IMR-90 (cell line): Measurements from ENCODE around the gene SPNS2. TPM values are rescaled to one million over a fixed set of nuclear protein-coding genes. Genes with fewer than 3 reads are reported as not detected.

ENCODE experiments used
- ATAC-seq: fragments of 200-7000 bp; cut with Tn5 transposase; 2 replicates; pipeline ENCODE4 v1.9.1; 2020; ENCODE audit warnings: low read depth, mild to moderate bottlenecking, moderate library complexity
- BruUV-seq: library from RNA; stranded (reverse); fragments of 400-500 nt; replicated peaks from 2 replicates; lab custom pipeline; 2021; lab: Mats Ljungman, UMichigan
- CTCF ChIA-PET: fragments of 300-600 bp; formaldehyde crosslinking; extraction: SDS; loops from one replicate; lab custom pipeline; 2021; ENCODE audit warnings: antibody characterized with exemption; lab: Yijun Ruan, JAX
- POLR2A ChIA-PET: fragments of 300-600 bp; sonication (Branson Sonifier 250); formaldehyde crosslinking; loops from one replicate; lab custom pipeline; 2022; ENCODE audit warnings: antibody characterized with exemption; ENCODE audit not compliant: unreplicated experiment; lab: Charles Lee
- DNase-seq: peaks from one replicate; pipeline ENCODE4 v3.0.0; 2013
- H2AFZ ChIP-seq: replicated peaks from 2 replicates; pipeline ENCODE3; 2013; ENCODE audit warnings: low read length, mild to moderate bottlenecking; ENCODE audit not compliant: poor library complexity
- H2AK5ac ChIP-seq: 2 replicates; pipeline ENCODE4 v1.6.1; 2013; ENCODE audit warnings: low read depth, low read length, inconsistent platforms
- H2AK9ac ChIP-seq: replicated peaks from 2 replicates; pipeline ENCODE3; 2013; ENCODE audit warnings: mild to moderate bottlenecking, low read depth, low read length, moderate library complexity; ENCODE audit not compliant: poor library complexity
- H2BK120ac ChIP-seq: 2 replicates; pipeline ENCODE4 v1.6.1; 2013; ENCODE audit warnings: low read depth, low read length, inconsistent platforms
- H2BK15ac ChIP-seq: 3 replicates; pipeline ENCODE4 v1.6.1; 2013; ENCODE audit warnings: low read depth, low read length, inconsistent platforms
- H2BK20ac ChIP-seq: 2 replicates; pipeline ENCODE4 v1.6.1; 2013; ENCODE audit warnings: low read depth, mild to moderate bottlenecking, inconsistent platforms, low read length, moderate library complexity
- H2BK5ac ChIP-seq: 2 replicates; pipeline ENCODE4 v1.6.1; 2013; ENCODE audit warnings: mild to moderate bottlenecking, low read depth, low read length, inconsistent platforms; ENCODE audit not compliant: poor library complexity, severe bottlenecking
- H3K14ac ChIP-seq: replicated peaks from 2 replicates; pipeline ENCODE4 v1.6.1; 2013; ENCODE audit warnings: low read depth, low read length, inconsistent platforms
- H3K18ac ChIP-seq: 2 replicates; pipeline ENCODE4 v1.6.1; 2013; ENCODE audit warnings: low read depth, low read length, control low read depth
- H3K23ac ChIP-seq: 2 replicates; pipeline ENCODE4 v1.6.1; 2013; ENCODE audit warnings: low read depth, low read length, inconsistent platforms
- H3K27ac ChIP-seq: 2 replicates; pipeline ENCODE4 v1.5.1; 2013; ENCODE audit warnings: mild to moderate bottlenecking, control low read depth, low read length; ENCODE audit not compliant: insufficient read depth
- H3K27me3 ChIP-seq: 2 replicates; pipeline ENCODE4 v1.6.1; 2013; ENCODE audit warnings: low read length; ENCODE audit not compliant: control insufficient read depth, insufficient read depth
- H3K36me3 ChIP-seq: 2 replicates; pipeline ENCODE4 v1.6.1; 2013; ENCODE audit warnings: low read length, mixed read lengths; ENCODE audit not compliant: control insufficient read depth, insufficient read depth
- H3K4ac ChIP-seq: 2 replicates; pipeline ENCODE4 v1.6.1; 2013; ENCODE audit warnings: low read depth, low read length, inconsistent platforms
- H3K4me1 ChIP-seq: 2 replicates; pipeline ENCODE4 v1.6.1; 2013; ENCODE audit warnings: low read length, mixed read lengths; ENCODE audit not compliant: control insufficient read depth, insufficient read depth
- H3K4me2 ChIP-seq: 2 replicates; pipeline ENCODE4 v1.6.1; 2013; ENCODE audit warnings: low read depth, mild to moderate bottlenecking, control low read depth, low read length, moderate library complexity
- H3K4me3 ChIP-seq: 2 replicates; pipeline ENCODE4 v1.5.1; 2013; ENCODE audit warnings: low read depth, mild to moderate bottlenecking, control low read depth, low read length, moderate library complexity; ENCODE audit not compliant: insufficient read depth
- H3K56ac ChIP-seq: 2 replicates; pipeline ENCODE4 v1.6.1; 2013; ENCODE audit warnings: low read length, inconsistent platforms; ENCODE audit not compliant: insufficient read depth; ENCODE audit errors: extremely low read depth
- H3K79me1 ChIP-seq, 2 experiments: 2 replicates each; pipeline ENCODE4 v1.6.1; 2013; ENCODE audit warnings: low read length in 2 of 2, inconsistent platforms in 1 of 2, low read depth in 1 of 2
- H3K9ac ChIP-seq: 2 replicates; pipeline ENCODE4 v1.6.1; 2013; ENCODE audit warnings: low read depth, low read length, control low read depth
- H3K9me1 ChIP-seq: 2 replicates; pipeline ENCODE4 v1.6.1; 2013; ENCODE audit warnings: low read length, inconsistent platforms; ENCODE audit not compliant: insufficient read depth
- H3K9me3 ChIP-seq: 2 replicates; pipeline ENCODE4 v1.6.1; 2013; ENCODE audit warnings: low read length; ENCODE audit not compliant: control insufficient read depth, insufficient read depth
- H4K20me1 ChIP-seq: 2 replicates; pipeline ENCODE4 v1.6.1; 2013; ENCODE audit warnings: low read length, inconsistent platforms; ENCODE audit not compliant: insufficient read depth
- H4K5ac ChIP-seq: 2 replicates; pipeline ENCODE4 v1.6.1; 2013; ENCODE audit warnings: mild to moderate bottlenecking, low read depth, low read length, control low read depth
- H4K8ac ChIP-seq, 2 experiments: 2 replicates each; pipeline ENCODE4 v1.6.1; 2013; ENCODE audit warnings: low read depth in 2 of 2, low read length in 2 of 2, control low read depth in 1 of 2, inconsistent platforms in 1 of 2
- H4K91ac ChIP-seq: 2 replicates; pipeline ENCODE4 v1.6.1; 2013; ENCODE audit warnings: low read depth, low read length, inconsistent platforms; ENCODE audit not compliant: insufficient read depth
- CEBPB ChIP-seq: IDR thresholded peaks from 2 replicates; pipeline ENCODE4 v1.6.1; 2012; ENCODE audit warnings: low read depth, low read length, improper control_type of control experiment
- WGBS, 2 experiments: methylation state at CpG; one replicate each; pipeline versions ENCODE4 v1.1.5 to v1.1.7; 2013; ENCODE audit warnings: missing lambda C conversion rate in 2 of 2; ENCODE audit not compliant: insufficient read length in 1 of 2; ENCODE audit errors: extremely low coverage in 2 of 2; 5-methylcytosine and 5-hydroxymethylcytosine counted together
- dilution Hi-C: fragments of 300-500 bp; cut with HindIII; formaldehyde crosslinking; loops from one replicate; pipeline ENCODE4 v1.14.3; 2018; ENCODE audit warnings: low sequenced_read_pairs; ENCODE audit not compliant: unreplicated experiment
- in situ Hi-C: fragments of 300-500 bp; cut with MboI; formaldehyde crosslinking; loops from 3 replicates; pipeline ENCODE4 v1.14.3; 2019; ENCODE audit warnings: low sequenced_read_pairs, inconsistent platforms, mixed read lengths
- intact Hi-C: fragments of 100-400 bp; cut with micrococcal nuclease; formaldehyde crosslinking; loops from 2 replicates; pipeline ENCODE4 v1.10.0; 2022
- polyA plus RNA-seq, 3 experiments: library from polyadenylated mRNA; depleted of rRNA; stranded (reverse); fragments of >200 nt; gene quantifications; 2 replicates each; pipeline ENCODE4 v1.2.3, GENCODE V29; 2012; ENCODE audit warnings: low replicate concordance in 1 of 3
- total RNA-seq: library from RNA; depleted of rRNA; stranded (reverse); fragments of >200 nt; gene quantifications from 2 replicates; pipeline ENCODE4 v1.2.3, GENCODE V29; 2012

SPNS2 gene
- total and polyA plus RNA-seq, 2 of the 4 experiments (the other 2 are of a cell fraction), result under 0.01 TPM; not detected in 1

DNA sequence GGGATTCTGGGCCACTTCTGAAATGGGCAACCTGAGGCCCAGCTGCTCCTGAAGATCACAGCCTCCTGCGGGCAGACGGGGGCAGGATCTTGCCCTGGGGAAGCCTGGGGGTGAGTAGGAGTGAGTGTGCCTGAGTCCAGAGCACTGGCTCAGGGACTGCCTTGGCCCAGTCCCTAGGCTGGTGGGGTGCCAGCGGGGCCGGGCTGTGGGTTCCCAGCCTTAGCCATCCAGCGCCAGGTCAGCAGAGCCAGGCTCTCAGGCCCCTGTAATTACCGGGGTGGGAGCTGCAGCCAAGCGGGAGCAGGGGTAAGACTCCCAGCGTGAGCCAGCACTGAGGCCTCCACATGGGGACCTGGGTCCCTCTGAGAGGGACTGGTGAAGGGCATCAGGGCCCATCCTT, 8.2 kb downstream of the SPNS2 start:
- no peak overlapping the region for H3K56ac ChIP-seq
- peaks cover 47% of the 10 kb centered on the region for H3K27me3 ChIP-seq
- H2BK15ac ChIP-seq, result no peak overlapping the region
- H4K8ac ChIP-seq, result no peak overlapping the region
- no peak overlapping the region for H2AK9ac ChIP-seq
- H2BK20ac ChIP-seq, result no peak overlapping the region
- H3K4me3 ChIP-seq, result no peak overlapping the region
- H4K20me1 ChIP-seq, result no peaks in the 10 kb centered on the region
- CTCF ChIA-PET, result no interaction called here
- no peak overlapping the region for H3K23ac ChIP-seq
- ATAC-seq, result no peak
- no peak overlapping the region for H3K27ac ChIP-seq
- no peaks in the 10 kb centered on the region for H3K9me1 ChIP-seq
- no peaks in the 10 kb centered on the region for H3K79me1 ChIP-seq
- no peak overlapping the region for H4K5ac ChIP-seq
- intact Hi-C loops (no loop called here), dilution Hi-C loops (no loop called here), in situ Hi-C loops (no loop called here)
- H3K14ac ChIP-seq, result no peak overlapping the region
- H2AK5ac ChIP-seq, result no peak overlapping the region
- no peaks in the 10 kb centered on the region for H3K36me3 ChIP-seq
- no peak overlapping the region for H2BK5ac ChIP-seq
- H4K91ac ChIP-seq, result no peak overlapping the region
- no TSS peak for BruUV-seq
- no peak overlapping the region for H2AFZ ChIP-seq
- H3K4me1 ChIP-seq, result no peaks in the 10 kb centered on the region
- POLR2A ChIA-PET, result no interaction called here
- H3K18ac ChIP-seq, result no peak overlapping the region
- TF ChIP-seq CEBPB, result no peak
- no peak overlapping the region for H3K9ac ChIP-seq
- 92% methylated on average over 2 of the region's 8 CpGs; no CpG with 5 or more reads in 1 of the 2 experiments for WGBS, 2 experiments
- H2BK120ac ChIP-seq, result no peak overlapping the region
- no peak for DNase-seq
- H3K4me2 ChIP-seq, result no peak overlapping the region
- H3K9me3 ChIP-seq, result no peaks in the 10 kb centered on the region
- no peak overlapping the region for H3K4ac ChIP-seq
